H1 (cell line): ENCODE data around the gene TXNDC11.

Experiments
- ATF3 ChIP-seq: IDR thresholded peaks from 2 replicates; pipeline ENCODE4 v1.6.1; 2011; ENCODE audit warnings: low read depth, mild to moderate bottlenecking, low read length; ENCODE audit not compliant: insufficient read depth
- BRCA1 ChIP-seq: IDR thresholded peaks from 2 replicates; pipeline ENCODE4 v1.6.1; 2012; ENCODE audit warnings: low read depth, low read length, improper control_type of control experiment
- CBX8 ChIP-seq: fragments of 300-800, 300-1000 bp; sonication (generic); IDR thresholded peaks from 2 replicates; pipeline ENCODE4 v1.7.1; 2016; ENCODE audit warnings: low read depth, low read length, borderline replicate concordance
- CEBPB ChIP-seq: IDR thresholded peaks from 2 replicates; pipeline ENCODE4 v1.6.1; 2012; ENCODE audit warnings: low read depth, low read length
- CHD2 ChIP-seq: IDR thresholded peaks from 2 replicates; pipeline ENCODE4 v1.6.1; 2012; ENCODE audit warnings: low read length, improper control_type of control experiment
- CTCF ChIP-seq, 3 experiments: IDR thresholded peaks; 1 replicate in 2 of 3; 2 replicates in 1 of 3; pipeline versions ENCODE4 v1.5.1 to v1.6.1; 2011; ENCODE audit warnings: low read length in 3 of 3, mild to moderate bottlenecking in 3 of 3, inconsistent platforms in 2 of 3, low read depth in 1 of 3, moderate library complexity in 1 of 3; ENCODE audit not compliant: insufficient read depth in 1 of 3; ENCODE audit errors: control extremely low read depth in 1 of 3
- KDM1A ChIP-seq: fragments of 200-600, 300-600 bp; sonication (generic); IDR thresholded peaks from 2 replicates; pipeline ENCODE4 v1.7.1; 2016; ENCODE audit warnings: mild to moderate bottlenecking, low read length, borderline replicate concordance
- POLR2A ChIP-seq, 2 experiments: IDR thresholded peaks; 1 replicate in 1 of 2; 2 replicates in 1 of 2; pipeline ENCODE4 v1.6.1; 2011; ENCODE audit warnings: low read depth in 2 of 2, low read length in 2 of 2, mild to moderate bottlenecking in 2 of 2; ENCODE audit errors: control extremely low read depth in 1 of 2
- RAD21 ChIP-seq, 2 experiments: IDR thresholded peaks in 1 of 2; conservative IDR thresholded peaks in 1 of 2; 2 replicates each; pipeline ENCODE4 v1.6.1; 2011; ENCODE audit warnings: low read depth in 2 of 2, low read length in 2 of 2, improper control_type of control experiment in 1 of 2, inconsistent platforms in 1 of 2, mild to moderate bottlenecking in 1 of 2, moderate library complexity in 1 of 2
- RXRA ChIP-seq: IDR thresholded peaks from 2 replicates; pipeline ENCODE4 v1.6.1; 2011; ENCODE audit warnings: low read depth, mild to moderate bottlenecking, low read length, moderate library complexity; ENCODE audit not compliant: insufficient read depth
- SIN3A ChIP-seq, 2 experiments: IDR thresholded peaks in 1 of 2; conservative IDR thresholded peaks in 1 of 2; 2 replicates each; pipeline ENCODE4 v1.6.1; 2011 to 2012; ENCODE audit warnings: low read length in 2 of 2, improper control_type of control experiment in 1 of 2, low read depth in 1 of 2, mild to moderate bottlenecking in 1 of 2
- SIRT6 ChIP-seq: IDR thresholded peaks from one replicate; pipeline ENCODE4 v1.7.1; 2012; ENCODE audit warnings: low read length, inconsistent platforms
- SRF ChIP-seq: IDR thresholded peaks from 2 replicates; pipeline ENCODE4 v1.6.1; 2011; ENCODE audit warnings: mild to moderate bottlenecking, low read depth, low read length, moderate library complexity
- TAF1 ChIP-seq: IDR thresholded peaks from 2 replicates; pipeline ENCODE4 v1.6.1; 2011; ENCODE audit warnings: mild to moderate bottlenecking, low read depth, low read length

- TF ChIP-seq TAF1 (no peak), CTCF (IDR thresholded peaks at IDR 0.05; ENCODE audit: control extremely low read depth in 1 of 3, insufficient read depth in 1 of 3, low read depth in 1 of 3, low read length in 3 of 3) (no peak), BRCA1 (no peak), CEBPB (no peak), KDM1A (no peak), RXRA (no peak), POLR2A (IDR thresholded peaks at IDR 0.05; ENCODE audit: control extremely low read depth in 1 of 2, low read depth in 2 of 2, low read length in 2 of 2) (no peak), CHD2 (no peak), SIRT6 (no peak), SIN3A (conservative IDR thresholded peaks at IDR 0.05 in 1 of 2, IDR thresholded peaks at IDR 0.05 in 1 of 2; ENCODE audit: low read depth in 1 of 2, low read length in 2 of 2) (no peak), CBX8 (no peak), SRF (no peak), ATF3 (no peak), RAD21 (IDR thresholded peaks at IDR 0.05 in 1 of 2, conservative IDR thresholded peaks at IDR 0.05 in 1 of 2; ENCODE audit: low read depth in 2 of 2, low read length in 2 of 2) (no peak)
Observed at GRCh38 chr16:11638140-11638539, 104.5 kb downstream of the TXNDC11 start.
